ENCODE measurements around the gene SLC6A20.
"Not testable (repeated sequence)": the region's sequence is repeated elsewhere in the genome, so short reads cannot be mapped to it uniquely, and the experiment has no call there.

The SLC6A20 gene

GRCh38 chr3:45777111-45777745 lies 19.1 kb downstream of the SLC6A20 start:
- no peak for FAIRE-seq

GRCh38 chr3:45776611-45777010 lies 19.7 kb downstream of the SLC6A20 start:
- no peak for FAIRE-seq

DNA sequence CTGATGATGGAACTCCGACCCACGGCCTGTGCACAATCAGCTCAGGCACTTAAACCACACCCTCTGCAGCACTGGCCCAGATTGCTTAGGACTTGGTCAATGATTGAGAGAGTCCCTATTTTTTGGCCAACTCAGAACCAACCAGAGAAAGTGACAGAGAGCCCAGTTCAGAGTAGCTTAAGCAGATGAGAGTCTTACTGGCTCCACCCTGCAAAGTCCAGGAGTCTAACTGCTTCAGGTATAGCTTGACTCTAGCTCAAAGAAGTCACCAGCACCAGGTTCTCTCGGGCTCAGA lies 20.1 kb downstream of the SLC6A20 start:
- no peak for FAIRE-seq

GRCh38 chr3:45775571-45776300 lies 20.6 kb downstream of the SLC6A20 start:
- FAIRE-seq = no peak

GRCh38 chr3:45774581-45775521 lies 21.5 kb downstream of the SLC6A20 start:
- FAIRE-seq = no peak

DNA sequence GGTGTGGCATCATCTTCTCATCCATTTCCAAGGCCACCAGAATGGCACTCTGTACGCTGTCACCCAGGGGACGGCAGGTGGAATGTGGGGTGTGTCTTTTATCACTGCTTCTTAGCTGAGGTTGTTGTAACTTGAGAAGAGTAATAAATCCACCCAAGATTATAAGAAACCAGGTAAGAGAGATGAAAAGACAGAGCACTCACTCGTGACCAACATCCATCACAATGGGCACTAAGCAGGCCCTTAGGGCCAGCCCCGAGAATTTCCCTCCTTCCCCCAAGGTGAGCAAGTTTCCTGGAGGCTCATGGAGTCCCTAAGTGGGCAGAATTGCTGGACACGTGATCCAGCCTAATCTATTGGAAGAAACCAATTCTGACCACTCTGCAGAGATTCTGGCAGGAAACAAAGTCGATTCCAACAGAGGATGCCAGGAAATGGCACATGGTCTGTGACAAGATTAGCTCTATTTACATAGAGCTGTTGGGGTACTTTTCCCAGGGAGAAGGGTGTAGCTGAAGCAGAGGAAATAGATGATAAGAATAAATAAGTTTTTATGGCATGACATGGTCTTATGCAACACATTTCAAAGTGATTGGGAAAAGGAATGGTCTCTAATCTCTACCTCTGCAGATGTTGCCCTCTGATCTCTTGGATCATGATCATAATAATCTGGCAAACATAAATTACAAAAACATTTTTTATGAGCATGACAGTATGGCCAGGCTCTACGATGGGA lies 22.5 kb downstream of the SLC6A20 start:
- FAIRE-seq = no peak

- FAIRE-seq = no peak
Observed at GRCh38 chr3:45773072-45773471, 23.3 kb downstream of the SLC6A20 start.

DNA sequence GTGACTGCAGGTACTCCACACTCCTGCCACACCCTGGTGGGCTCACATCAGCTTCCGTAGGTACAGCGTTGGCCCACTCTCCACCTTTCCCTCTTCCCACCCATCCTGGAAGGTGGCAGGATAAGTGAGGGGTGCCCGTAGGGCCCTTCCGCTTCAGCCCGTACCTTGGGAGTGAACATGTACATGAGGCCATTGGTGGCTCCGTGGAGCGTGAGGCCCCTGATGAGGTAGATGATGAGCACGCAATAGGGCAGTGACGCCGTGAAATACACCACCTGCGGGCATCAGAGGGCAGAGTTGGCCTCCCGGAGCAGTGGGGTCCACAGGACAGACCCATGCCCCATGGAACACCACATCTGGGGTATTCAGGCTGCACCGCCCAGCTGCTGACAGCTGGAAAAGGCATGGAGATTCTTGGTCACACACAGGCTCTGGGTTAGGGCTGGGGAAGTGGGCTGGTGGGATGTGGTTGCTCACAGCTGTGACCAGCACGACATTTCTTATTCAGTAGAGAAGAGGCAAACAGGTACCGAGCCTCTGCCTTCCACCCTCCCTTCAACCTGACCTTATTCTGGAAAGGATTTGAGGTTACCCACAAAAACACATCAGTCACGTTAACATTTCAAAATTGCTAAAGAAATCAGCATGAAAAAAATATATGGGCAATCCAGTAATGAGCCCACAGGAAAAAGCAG lies 23.8 kb downstream of the SLC6A20 start:
- no peak for FAIRE-seq

GRCh38 chr3:45771831-45772230 lies 24.5 kb downstream of the SLC6A20 start:
- FAIRE-seq = no peak

DNA sequence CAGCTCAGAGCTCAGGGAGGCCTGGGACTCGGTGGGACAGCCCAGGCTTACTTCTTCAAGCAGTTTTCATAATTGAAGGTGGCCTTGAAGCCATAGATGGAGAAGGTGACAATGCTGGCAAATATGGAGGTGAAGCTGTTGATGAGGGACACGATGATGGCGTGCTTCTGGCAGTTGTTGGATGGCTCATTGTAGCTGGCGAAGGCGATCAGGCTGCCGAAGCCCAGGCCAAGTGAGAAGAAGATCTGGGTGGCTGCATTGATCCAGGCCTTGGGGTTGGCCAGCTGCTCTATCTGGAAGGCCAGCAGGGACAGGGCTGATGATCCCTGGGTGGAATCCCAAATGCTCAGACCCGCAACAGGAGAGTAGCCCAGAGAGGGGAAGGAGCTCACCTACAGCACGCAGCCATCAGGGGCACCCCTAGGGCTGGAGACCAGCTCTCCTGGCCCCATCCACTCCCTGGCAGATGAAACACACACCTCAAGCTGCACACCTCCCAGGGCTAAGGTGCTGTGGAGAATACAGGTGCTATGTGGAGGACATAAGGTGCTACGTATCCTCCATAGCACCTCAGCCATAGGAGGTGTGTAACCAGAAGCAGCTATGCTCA lies 25.1 kb downstream of the SLC6A20 start:
- FAIRE-seq = no peak

DNA sequence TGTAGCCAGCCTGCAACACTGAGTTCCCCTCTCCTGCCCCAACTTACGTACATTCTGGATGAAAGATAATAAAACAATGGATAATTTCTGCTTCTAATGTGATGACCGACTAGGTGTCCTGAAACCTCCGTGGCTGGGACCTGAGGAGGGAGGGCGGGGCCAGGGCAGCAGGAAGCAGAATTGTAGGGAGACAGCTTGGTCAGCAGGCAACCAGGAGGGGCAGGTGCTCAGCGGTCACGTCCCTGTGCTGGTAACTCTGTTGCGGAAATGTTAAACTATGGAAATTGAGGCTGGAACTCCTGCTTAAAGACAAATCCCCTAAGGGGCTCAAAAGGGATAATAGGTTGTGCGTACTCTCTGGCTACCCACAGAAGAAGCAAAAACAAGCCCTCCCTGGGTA lies 30.4 kb downstream of the SLC6A20 start:
- no peak for FAIRE-seq

GRCh38 chr3:45765266-45765851 lies 31.0 kb downstream of the SLC6A20 start:
- no peak for FAIRE-seq

DNA sequence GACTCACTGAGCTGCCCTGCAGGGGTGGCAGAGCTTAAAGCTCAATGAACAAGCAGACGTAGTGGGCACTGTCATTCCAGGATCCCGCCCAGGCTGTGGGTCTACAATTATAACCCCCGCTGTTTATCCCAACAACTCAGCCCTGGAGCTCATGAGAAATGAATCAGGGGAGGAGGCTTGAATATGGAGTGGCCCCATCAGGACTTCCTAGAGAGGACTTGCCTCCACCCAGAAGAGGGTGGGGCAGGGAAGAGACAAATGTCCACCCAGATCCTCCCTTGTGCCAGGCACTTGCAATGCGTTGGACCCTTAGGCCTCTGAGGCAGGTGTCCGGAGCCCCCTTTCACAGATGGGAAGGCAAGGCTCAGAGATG lies 33.0 kb downstream of the SLC6A20 start:
- FAIRE-seq = no peak

DNA sequence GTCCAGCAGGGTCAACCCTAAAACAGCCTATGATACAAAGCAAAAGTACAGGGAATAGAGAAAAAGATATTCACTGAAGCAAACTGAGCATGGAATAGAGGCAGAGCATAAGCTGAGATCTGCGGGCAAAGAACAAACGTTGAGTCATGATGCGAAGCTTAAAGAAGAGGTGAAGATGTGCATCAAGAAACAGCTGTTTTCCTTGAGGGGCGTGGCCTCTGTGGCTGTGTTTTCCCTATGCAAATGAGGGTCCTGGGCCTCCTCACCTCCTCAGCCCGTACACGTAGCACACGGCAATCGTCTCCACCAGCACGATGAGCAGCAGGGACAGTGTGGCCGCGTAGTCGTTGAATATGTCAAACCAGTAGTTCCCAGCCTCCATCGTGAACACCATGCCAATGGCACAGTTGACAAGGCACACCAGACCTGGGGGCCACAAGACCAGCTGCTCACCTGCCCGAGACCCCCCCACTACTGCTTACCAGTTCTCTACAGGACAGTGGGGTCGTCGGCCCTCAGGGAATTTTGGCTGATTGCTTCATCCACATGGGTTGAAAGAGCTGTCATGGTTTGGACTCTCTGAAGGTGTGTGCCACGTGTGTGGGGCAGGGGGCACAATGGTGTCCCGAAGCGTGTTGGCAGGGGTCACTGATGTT lies 33.6 kb downstream of the SLC6A20 start:
- FAIRE-seq = no peak

GRCh38 chr3:45761831-45762230 lies 34.5 kb downstream of the SLC6A20 start:
- FAIRE-seq = no peak

DNA sequence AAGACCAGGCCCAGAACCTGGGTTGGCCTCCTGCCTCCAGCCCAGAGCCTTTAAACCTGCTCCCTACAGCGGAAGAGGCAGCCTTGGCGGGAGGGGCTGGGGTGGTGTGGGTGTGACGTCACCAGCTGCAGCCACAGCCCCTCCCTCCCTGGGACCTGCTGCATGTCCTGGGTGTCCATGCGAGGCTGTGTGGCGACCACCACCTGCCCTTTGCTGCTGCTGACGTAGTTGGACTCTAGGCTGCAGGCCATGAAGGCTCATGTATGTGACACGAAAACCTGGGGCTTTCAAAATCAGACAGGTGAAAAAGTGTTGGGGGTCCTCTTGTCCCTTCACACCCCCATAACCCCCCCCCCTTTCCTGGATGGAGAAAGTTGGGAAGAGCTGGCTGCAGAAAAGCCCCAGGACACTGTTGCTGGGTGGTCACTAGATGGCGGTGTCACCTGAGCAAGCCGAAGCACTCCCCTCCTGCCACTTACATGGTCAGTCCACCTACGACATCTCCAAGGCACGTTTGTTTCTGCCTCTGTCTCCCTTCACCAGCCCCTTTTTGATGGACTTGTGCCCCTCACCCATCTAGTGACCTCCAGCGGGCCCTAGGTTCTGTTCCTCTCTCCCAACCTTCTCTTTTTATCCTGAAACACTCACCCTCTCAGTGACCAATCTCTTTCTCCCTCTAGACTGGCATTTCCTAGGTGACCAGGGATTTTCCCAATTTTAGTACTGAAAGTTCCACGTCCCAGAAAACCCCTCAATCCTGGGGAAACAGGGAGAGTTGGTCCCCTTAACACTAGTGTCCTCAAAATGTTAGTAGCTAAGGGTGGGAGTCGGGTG lies 35.2 kb downstream of the SLC6A20 start:
- FAIRE-seq = no peak

DNA sequence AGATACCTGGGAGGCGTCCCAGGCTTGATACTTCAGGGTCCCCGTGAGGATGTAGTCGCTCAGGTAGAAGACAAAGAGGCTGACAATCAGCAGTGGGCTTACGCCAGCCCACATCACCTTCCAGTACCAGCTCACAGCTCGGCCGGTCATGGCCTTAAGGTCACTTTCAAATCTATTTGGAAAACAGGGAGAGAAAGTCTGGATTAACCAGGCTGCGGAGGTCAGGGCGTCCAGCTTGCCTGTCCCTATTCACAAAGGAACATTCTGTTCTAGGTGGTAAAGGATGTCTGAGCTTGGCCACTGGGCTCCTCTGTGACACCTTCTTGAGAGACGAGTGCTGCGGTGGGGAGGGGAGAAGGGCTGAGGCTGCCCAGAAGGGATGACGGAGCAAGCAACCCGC lies 36.5 kb downstream of the SLC6A20 start:
- FAIRE-seq = no peak

GRCh38 chr3:45758871-45759270 lies 37.5 kb downstream of the SLC6A20 start:
- FAIRE-seq = no peak

DNA sequence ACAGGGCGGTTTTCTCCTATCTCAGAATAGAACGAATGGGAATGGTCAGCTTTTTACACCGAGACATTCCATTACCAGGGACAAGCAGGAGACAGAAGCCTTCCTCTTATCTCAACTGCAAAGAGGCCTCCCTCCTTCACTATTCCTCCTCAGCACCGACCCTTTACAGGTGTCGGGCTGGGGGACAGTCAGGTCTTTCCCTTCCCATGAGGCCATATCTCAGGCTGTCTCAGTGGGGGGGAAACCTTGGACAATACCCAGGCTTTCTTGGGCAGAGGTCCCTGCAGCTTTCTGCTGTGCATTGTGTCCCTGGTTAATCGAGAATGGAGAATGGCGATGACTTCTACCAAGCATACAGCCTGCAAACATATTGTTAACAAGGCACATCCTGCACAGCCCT lies 39.2 kb downstream of the SLC6A20 start:
- not testable (repeated sequence) for FAIRE-seq

DNA sequence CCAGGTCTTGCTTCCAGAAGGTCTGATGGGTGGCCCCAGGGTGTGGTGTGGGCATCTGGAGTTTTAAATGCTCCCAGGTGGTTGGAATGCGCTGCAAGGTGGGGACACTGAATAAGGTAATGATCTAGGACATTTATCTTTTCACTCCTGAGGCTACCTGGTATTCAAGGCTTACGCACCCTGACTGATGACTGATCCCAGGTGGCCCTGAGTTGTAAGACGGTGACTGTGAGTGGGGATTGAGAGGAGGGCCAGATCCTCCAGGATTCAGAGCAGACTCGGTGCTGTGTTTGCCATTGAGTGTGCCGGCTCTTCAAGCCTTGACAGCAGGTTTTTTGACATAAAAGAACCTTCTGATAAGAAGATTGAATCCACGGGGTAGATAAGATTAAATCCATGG lies 40.3 kb downstream of the SLC6A20 start:
- no peak for FAIRE-seq

Measured in TTC549 (cell line).